GM23248 (cell line): ENCODE data around the gene DHRS7B. TPM values are rescaled to one million over a fixed set of nuclear protein-coding genes. Genes with fewer than 3 reads are reported as not detected.
A peak's percentile ranks its signal among the peaks of the same experiment; 100 is the strongest.

Source experiments
- DNase-seq: peaks from one replicate; pipeline ENCODE4 v3.0.0-alpha.2; 2015
- H2AFZ ChIP-seq: fragments of 200-600 bp; sonication (generic); 2 replicates; pipeline ENCODE4 v1.6.1; 2016; ENCODE audit warnings: antibody characterized with exemption
- H3F3A ChIP-seq: fragments of 200-600 bp; sonication (generic); 2 replicates; pipeline ENCODE4 v1.6.1; 2016; ENCODE audit warnings: mild to moderate bottlenecking, antibody characterized with exemption, mixed run types; ENCODE audit not compliant: insufficient read depth
- H3K27ac ChIP-seq: fragments of 200-600 bp; sonication (generic); 2 replicates; pipeline ENCODE4 v1.5.1; 2016; ENCODE audit warnings: mild to moderate bottlenecking
- H3K27me3 ChIP-seq: fragments of 200-600 bp; sonication (generic); replicated peaks from 2 replicates; pipeline ENCODE4 v1.6.1; 2016; ENCODE audit warnings: mild to moderate bottlenecking; ENCODE audit not compliant: insufficient read depth
- H3K36me3 ChIP-seq: fragments of 200-600 bp; sonication (generic); 2 replicates; pipeline ENCODE4 v1.6.1; 2016; ENCODE audit warnings: low read depth, mild to moderate bottlenecking
- H3K4me1 ChIP-seq: fragments of 200-600 bp; sonication (generic); 2 replicates; pipeline ENCODE4 v1.6.1; 2016; ENCODE audit warnings: mild to moderate bottlenecking; ENCODE audit not compliant: insufficient read depth
- H3K4me2 ChIP-seq: fragments of 200-600 bp; sonication (generic); one replicate; pipeline ENCODE4 v1.6.1; 2016; ENCODE audit warnings: mild to moderate bottlenecking; ENCODE audit not compliant: unreplicated experiment
- H3K4me3 ChIP-seq: fragments of 200-600 bp; sonication (generic); 2 replicates; pipeline ENCODE4 v1.5.1; 2016; ENCODE audit warnings: mild to moderate bottlenecking
- H3K79me2 ChIP-seq: fragments of 200-600 bp; sonication (generic); 2 replicates; pipeline ENCODE4 v1.6.1; 2016; ENCODE audit warnings: mild to moderate bottlenecking; ENCODE audit not compliant: insufficient read depth
- H3K9ac ChIP-seq: fragments of 200-600 bp; sonication (generic); 2 replicates; pipeline ENCODE4 v1.6.1; 2016; ENCODE audit warnings: mild to moderate bottlenecking
- H3K9me2 ChIP-seq: fragments of 200-600 bp; sonication (generic); 2 replicates; pipeline ENCODE4 v1.6.1; 2016; ENCODE audit warnings: mixed run types, mild to moderate bottlenecking, moderate library complexity; ENCODE audit not compliant: insufficient read depth
- H3K9me3 ChIP-seq: fragments of 200-600 bp; sonication (generic); one replicate; pipeline ENCODE4 v1.6.1; 2017; ENCODE audit warnings: low read depth
- H4K20me1 ChIP-seq: fragments of 200-600 bp; sonication (generic); 2 replicates; pipeline ENCODE4 v1.6.0; 2016; ENCODE audit not compliant: insufficient read depth
- EZH2 ChIP-seq: fragments of 200-600 bp; sonication (generic); IDR thresholded peaks from 2 replicates; pipeline ENCODE4 v1.6.1; 2018; ENCODE audit warnings: antibody characterized with exemption, mild to moderate bottlenecking; ENCODE audit not compliant: insufficient read depth, poor library complexity, severe bottlenecking
- EZH2phosphoT487 ChIP-seq: fragments of 200-600 bp; sonication (generic); IDR thresholded peaks from 2 replicates; pipeline ENCODE4 v1.6.1; 2018; ENCODE audit warnings: antibody characterized with exemption, moderate library complexity, mild to moderate bottlenecking, low read depth; ENCODE audit not compliant: insufficient read depth
- WGBS, 2 experiments: methylation state at CpG; one replicate each; pipeline ENCODE4 v1.1.6; 2015 to 2017; ENCODE audit warnings: low lambda C conversion rate in 2 of 2, low coverage in 1 of 2; ENCODE audit errors: missing lambda C conversion rate in 2 of 2; 5-methylcytosine and 5-hydroxymethylcytosine counted together
- in situ Hi-C: fragments of 300-500 bp; cut with MboI; formaldehyde crosslinking; loops from 2 replicates; pipeline ENCODE4 v1.15.0; 2020
- polyA plus RNA-seq: library from polyadenylated mRNA; unstranded; fragments of >200 nt; fragmentation: Nextera tagmentation; extraction: Ambion mirVana; gene quantifications from 2 replicates; pipeline ENCODE4 v1.2.1, GENCODE V29; 2016
- total RNA-seq: library from RNA; depleted of rRNA; stranded (reverse); fragments of >200 nt; shearing (Covaris generic); gene quantifications from 2 replicates; pipeline ENCODE4 v1.2.3, GENCODE V29; 2014

DHRS7B gene
- total and polyA plus RNA-seq, 2 experiments from 2014 or later = 34.7 to 36.9 TPM

- no peak for DNase-seq
- no peak overlapping the region for H2AFZ ChIP-seq
- no peaks in the 10 kb centered on the region for H3K9me3 ChIP-seq
- no peaks in the 10 kb centered on the region for H3F3A ChIP-seq
- no peak overlapping the region for H3K27ac ChIP-seq
- no peaks in the 10 kb centered on the region for H4K20me1 ChIP-seq
- TF ChIP-seq EZH2phosphoT487 = no peak
- TF ChIP-seq EZH2 = no peak
- H3K9me2 ChIP-seq = no peaks in the 10 kb centered on the region
- no peaks in the 10 kb centered on the region for H3K27me3 ChIP-seq
- no peak overlapping the region for H3K4me3 ChIP-seq
- H3K9ac ChIP-seq = no peak overlapping the region
- peaks cover 7% of the 10 kb centered on the region; the same call in 1 of the 2 replicates for H3K36me3 ChIP-seq
- H3K4me1 ChIP-seq = no peaks in the 10 kb centered on the region
- in situ Hi-C loops = loop anchor here (25.0 kb wide), 1 partner anchor 106 kb away; no protein-coding TSS in a partner anchor
- H3K4me2 ChIP-seq = no peak overlapping the region
- 87 to 88% methylated on average over 4 to 5 of the region's 5 CpGs for WGBS, 2 experiments
- H3K79me2 ChIP-seq = peaks cover 43% of the 10 kb centered on the region
Observed at GRCh38 chr17:21193031-21193430, 66.3 kb downstream of the DHRS7B start.

GRCh38 chr17:21194226-21194625 is 67.5 kb downstream of the DHRS7B start:
- TF ChIP-seq EZH2 (no peak), EZH2phosphoT487 (no peak)
- H3K36me3 ChIP-seq = peaks cover 12% of the 10 kb centered on the region; the same call in 1 of the 2 replicates
- no peaks in the 10 kb centered on the region; the same call in 1 of the 2 replicates for H3K4me1 ChIP-seq
- no peaks in the 10 kb centered on the region for H3K9me3 ChIP-seq
- no peak overlapping the region for H3K4me3 ChIP-seq
- no peak overlapping the region for H3K4me2 ChIP-seq
- peak; percentile 30 for DNase-seq
- in situ Hi-C loops = loop anchor here (25.0 kb wide), 1 partner anchor 107 kb away; no protein-coding TSS in a partner anchor
- peaks cover 5% of the 10 kb centered on the region; the same call in 1 of the 2 replicates for H3F3A ChIP-seq
- whole genome bisulfite sequencing, 2 experiments = 22 to 23% methylated on average over 8 of the region's 8 CpGs
- no peak overlapping the region for H2AFZ ChIP-seq
- H3K9ac ChIP-seq = no peak overlapping the region
- H4K20me1 ChIP-seq = no peaks in the 10 kb centered on the region
- H3K27ac ChIP-seq = no peak overlapping the region
- H3K79me2 ChIP-seq = peaks cover 55% of the 10 kb centered on the region
- no peaks in the 10 kb centered on the region for H3K9me2 ChIP-seq
- H3K27me3 ChIP-seq = no peaks in the 10 kb centered on the region

GRCh38 chr17:21194703-21195102 is 67.9 kb downstream of the DHRS7B start:
- Histone ChIP-seq H3K4me1 (peaks cover 2% of the 10 kb centered on the region), H2AFZ (no peak overlapping the region), H3K4me3 (no peak overlapping the region), H3K4me2 (no peak overlapping the region), H3K9ac (no peak overlapping the region), H3K27me3 (no peaks in the 10 kb centered on the region), H3K36me3 (peaks cover 12% of the 10 kb centered on the region; the same call in 1 of the 2 replicates), H3K79me2 (peaks cover 60% of the 10 kb centered on the region), H3K27ac (no peak overlapping the region), H3F3A (peaks cover 8% of the 10 kb centered on the region; the same call in 1 of the 2 replicates), H4K20me1 (no peaks in the 10 kb centered on the region), H3K9me3 (no peaks in the 10 kb centered on the region), H3K9me2 (no peaks in the 10 kb centered on the region)
- no peak for TF ChIP-seq EZH2phosphoT487
- TF ChIP-seq EZH2 = no peak
- peak; percentile 42 for DNase-seq
- 43 to 47% methylated on average over 5 of the region's 5 CpGs for WGBS, 2 experiments
- in situ Hi-C loops = loop anchor here (25.0 kb wide), 1 partner anchor 107 kb away; no protein-coding TSS in a partner anchor

- H3K79me2 ChIP-seq = peaks cover 74% of the 10 kb centered on the region
- peaks cover 12% of the 10 kb centered on the region; the same call in 1 of the 2 replicates for H3K36me3 ChIP-seq
- H4K20me1 ChIP-seq = no peaks in the 10 kb centered on the region
- TF ChIP-seq EZH2phosphoT487 = no peak
- TF ChIP-seq EZH2 = no peak
- peaks cover 12% of the 10 kb centered on the region; the same call in 1 of the 2 replicates for H3F3A ChIP-seq
- no peak for DNase-seq
- WGBS, 2 experiments = 80 to 85% methylated on average over 5 of the region's 5 CpGs
- peaks cover 13% of the 10 kb centered on the region for H3K4me1 ChIP-seq
- H3K4me3 ChIP-seq = no peak overlapping the region
- H3K27me3 ChIP-seq = no peaks in the 10 kb centered on the region
- H3K4me2 ChIP-seq = no peak overlapping the region
- no peaks in the 10 kb centered on the region for H3K9me3 ChIP-seq
- no peak overlapping the region for H3K27ac ChIP-seq
- in situ Hi-C loops = loop anchor here (25.0 kb wide), 1 partner anchor 109 kb away; no protein-coding TSS in a partner anchor
- H3K9ac ChIP-seq = no peak overlapping the region
- no peaks in the 10 kb centered on the region for H3K9me2 ChIP-seq
- no peak overlapping the region for H2AFZ ChIP-seq
Observed at GRCh38 chr17:21196126-21196525, 69.4 kb downstream of the DHRS7B start.
